ENCODE results near the gene EIF4EBP2.

The EIF4EBP2 gene

DNA sequence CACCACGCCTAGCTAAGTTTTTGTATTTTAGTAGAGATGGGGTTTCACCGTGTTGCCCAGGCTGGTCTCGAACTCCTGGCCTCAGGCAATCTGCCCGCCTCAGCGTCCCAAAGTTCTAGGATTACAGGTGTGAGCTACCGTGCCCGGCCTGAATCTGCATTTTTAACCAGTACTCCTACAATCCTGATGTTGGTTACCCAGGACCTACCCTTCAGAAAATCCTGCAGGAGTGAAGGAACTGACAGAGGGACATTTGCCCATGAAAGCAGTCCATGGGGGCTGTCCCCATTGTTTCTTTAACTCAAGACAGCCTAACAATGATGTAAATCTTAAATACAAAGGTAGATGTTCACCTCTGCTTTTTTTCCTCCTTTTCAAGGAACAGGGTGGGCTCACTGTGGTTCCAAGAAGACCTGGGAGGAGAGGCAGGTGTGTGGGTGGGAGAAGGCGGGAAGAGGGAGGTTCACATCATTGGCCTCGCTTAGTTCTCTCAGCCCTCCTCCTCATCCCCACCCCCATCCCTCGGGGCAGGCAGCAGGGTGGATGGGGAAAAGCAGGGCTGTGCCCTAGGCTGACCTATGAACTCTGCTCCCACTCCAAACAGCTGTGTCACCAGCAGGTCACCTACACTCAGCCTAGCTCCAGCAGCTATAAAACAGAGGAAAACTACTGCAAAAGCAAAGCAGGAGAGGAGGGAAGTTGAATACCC lies 35.0 kb upstream of the EIF4EBP2 start:
- H3K4me3 ChIP-seq (ENCODE audit: low read depth, low read length): no peak overlapping the region
- no peak for DNase-seq (ENCODE audit: low read depth)
- TF ChIP-seq, protein P1, sequence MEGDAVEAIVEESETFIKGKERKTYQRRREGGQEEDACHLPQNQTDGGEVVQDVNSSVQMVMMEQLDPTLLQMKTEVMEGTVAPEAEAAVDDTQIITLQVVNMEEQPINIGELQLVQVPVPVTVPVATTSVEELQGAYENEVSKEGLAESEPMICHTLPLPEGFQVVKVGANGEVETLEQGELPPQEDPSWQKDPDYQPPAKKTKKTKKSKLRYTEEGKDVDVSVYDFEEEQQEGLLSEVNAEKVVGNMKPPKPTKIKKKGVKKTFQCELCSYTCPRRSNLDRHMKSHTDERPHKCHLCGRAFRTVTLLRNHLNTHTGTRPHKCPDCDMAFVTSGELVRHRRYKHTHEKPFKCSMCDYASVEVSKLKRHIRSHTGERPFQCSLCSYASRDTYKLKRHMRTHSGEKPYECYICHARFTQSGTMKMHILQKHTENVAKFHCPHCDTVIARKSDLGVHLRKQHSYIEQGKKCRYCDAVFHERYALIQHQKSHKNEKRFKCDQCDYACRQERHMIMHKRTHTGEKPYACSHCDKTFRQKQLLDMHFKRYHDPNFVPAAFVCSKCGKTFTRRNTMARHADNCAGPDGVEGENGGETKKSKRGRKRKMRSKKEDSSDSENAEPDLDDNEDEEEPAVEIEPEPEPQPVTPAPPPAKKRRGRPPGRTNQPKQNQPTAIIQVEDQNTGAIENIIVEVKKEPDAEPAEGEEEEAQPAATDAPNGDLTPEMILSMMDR (IDR thresholded peaks at IDR 0.05; ENCODE audit: control insufficient read depth, extremely low read depth, insufficient read depth): no peak

DNA sequence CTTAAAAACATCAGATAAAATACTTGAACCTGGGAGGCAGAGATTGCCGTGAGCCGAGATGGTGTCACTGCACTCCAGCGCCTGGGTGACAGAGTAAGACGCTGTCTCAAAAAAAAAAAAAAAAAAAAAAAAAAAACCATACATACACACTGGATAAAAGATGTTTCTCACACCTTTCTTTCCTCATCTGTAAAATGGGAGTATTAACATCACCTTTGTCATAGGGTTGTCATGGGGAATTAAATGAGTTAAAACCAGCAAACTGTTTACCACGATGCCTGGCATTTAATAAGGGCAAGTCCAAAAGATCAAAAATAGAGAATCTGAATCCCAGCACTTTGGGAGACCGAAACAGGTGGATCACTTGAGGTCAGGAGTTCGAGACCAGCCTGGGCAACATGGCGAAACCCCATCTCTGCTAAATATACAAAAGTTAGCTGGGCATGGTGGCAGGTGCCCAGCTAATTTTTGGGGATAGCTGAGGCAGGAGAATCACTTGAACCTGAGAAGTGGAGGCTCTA lies 34.4 kb upstream of the EIF4EBP2 start:
- TF ChIP-seq, protein P1 (IDR thresholded peaks at IDR 0.05; ENCODE audit: control insufficient read depth, extremely low read depth, insufficient read depth): no peak
- no peak overlapping the region for H3K4me3 ChIP-seq (ENCODE audit: low read depth, low read length)
- no peak for DNase-seq (ENCODE audit: low read depth)

DNA sequence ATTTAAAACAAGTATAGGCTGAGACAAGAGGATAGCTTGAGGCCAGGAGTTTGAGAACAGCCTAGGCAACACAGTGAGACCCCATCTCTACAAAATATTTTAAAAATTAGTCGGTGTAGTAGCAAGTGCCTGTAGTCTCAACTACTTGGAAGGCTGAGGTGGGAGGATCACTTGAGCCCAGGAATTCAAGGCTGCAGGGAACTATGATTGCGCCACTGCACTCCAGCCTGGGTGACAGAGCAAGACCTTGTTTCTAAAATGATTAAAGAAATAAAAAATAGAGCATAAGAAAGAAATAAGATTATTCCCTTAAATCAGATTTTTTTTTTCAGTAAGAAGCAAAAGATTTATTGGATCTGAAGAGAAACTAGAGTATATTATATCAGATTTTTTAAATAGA lies 33.2 kb upstream of the EIF4EBP2 start:
- H3K4me3 ChIP-seq (ENCODE audit: low read depth, low read length): no peak overlapping the region
- DNase-seq (ENCODE audit: low read depth): no peak
- TF ChIP-seq, protein P1 (IDR thresholded peaks at IDR 0.05; ENCODE audit: control insufficient read depth, extremely low read depth, insufficient read depth): no peak

DNA sequence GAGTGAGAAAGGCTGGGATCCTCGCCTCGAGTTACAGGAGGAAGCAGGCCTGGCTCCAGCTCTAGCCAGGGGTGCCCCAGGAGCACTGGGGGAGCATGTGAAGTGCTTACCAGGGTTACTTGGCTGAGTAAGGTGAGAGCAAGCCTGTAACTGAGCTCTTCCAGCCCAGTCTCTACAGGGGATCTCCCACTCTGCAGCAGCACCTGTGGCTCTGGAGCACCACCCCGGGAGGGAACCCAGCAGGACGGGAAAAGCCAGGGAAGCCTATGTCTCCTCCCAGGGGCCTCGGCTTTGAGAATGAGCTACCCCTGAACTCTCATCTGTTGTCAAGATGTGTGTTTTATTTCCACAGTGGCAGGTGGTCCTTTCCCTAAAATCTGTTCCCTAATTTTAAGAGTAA lies 32.1 kb upstream of the EIF4EBP2 start:
- no peak for DNase-seq (ENCODE audit: low read depth)
- no peak overlapping the region for H3K4me3 ChIP-seq (ENCODE audit: low read depth, low read length)
- TF ChIP-seq, protein P1 (IDR thresholded peaks at IDR 0.05; ENCODE audit: control insufficient read depth, extremely low read depth, insufficient read depth): no peak

DNA sequence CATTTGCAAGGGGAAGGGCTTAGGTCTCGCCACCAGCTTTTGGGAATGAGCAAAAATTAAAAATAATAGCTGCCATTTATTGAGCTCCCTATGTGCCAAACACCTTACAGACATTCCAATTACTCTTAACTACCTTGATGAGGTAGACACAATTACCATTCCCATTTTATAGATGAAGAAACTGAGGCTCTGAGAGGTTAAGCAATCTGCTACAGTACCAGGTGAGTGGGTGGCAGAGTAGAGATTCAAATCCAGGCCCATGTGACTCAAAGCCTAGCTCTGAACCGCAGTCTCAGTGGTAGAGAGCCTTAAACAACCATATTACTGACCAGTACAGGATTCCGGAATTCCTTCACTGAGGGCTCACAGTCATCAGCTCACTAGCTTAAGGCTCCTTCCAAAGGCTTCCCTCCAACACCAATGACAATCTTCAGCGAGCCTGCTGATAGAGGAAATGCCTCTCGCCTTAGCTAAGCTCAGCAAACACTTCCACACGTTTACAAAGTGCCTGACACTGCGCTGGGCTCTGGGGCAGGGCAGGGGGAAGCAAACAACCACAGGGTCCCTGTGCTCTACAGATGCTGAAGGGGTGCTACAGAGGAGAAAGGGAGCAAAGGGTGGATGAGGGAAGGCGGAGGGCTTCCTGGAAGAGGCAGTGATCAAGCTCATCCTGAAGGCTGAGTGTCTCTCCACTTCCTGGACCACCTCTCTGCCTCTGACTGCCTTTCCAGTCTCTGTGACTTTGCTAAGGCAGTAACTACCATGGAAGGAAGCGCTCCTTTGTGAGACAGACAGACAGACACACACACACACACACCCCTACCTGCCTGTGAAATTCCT lies 28.9 kb upstream of the EIF4EBP2 start:
- DNase-seq (ENCODE audit: low read depth): no peak
- H3K4me3 ChIP-seq (ENCODE audit: low read depth, low read length): no peak overlapping the region
- TF ChIP-seq, protein P1 (IDR thresholded peaks at IDR 0.05; ENCODE audit: control insufficient read depth, extremely low read depth, insufficient read depth): no peak

DNA sequence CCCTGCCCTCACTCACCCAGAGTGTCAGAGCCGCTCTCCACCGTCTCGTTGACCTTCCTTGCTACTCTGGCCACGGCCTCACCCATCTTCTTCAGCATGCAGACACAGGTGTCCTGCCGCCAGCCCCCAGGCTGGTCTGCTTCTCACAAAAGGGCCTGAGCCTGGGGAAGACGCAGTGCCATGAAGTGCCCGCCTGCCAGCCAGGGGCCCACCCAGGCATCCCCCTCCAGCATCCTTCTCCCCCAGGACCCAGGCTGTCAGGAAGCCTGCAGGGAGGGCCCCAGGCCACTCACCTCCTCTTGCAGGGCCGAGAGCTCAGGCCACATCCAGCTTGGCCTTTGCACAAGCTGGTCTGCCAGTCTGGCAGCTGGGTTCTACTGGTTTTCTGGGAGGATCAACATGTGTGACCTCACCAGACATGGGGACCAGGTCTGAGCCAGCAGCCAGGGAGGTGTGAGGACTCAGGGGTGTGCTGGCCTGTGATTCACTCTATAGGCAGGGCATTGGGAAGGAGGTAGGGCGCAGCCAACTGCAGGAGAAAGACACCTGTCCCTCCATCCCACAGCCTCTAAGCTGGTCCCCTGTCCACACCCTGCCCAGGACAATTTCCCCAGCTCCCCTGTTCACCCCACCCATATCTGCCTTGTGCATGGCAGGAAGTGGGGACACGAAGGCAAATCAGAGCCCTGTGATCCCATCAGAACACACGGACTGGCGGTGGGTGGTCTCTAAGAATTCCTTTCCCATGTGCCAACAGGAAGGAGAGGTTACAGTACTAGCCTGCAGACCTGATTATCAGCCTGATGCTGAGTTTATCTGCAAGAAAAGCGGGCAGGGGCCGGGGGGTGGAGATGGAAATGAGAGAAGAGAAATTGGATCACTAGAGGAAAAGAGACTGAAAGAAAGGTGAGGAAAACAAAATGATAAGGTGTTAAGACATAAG lies 27.2 kb upstream of the EIF4EBP2 start:
- no peak for DNase-seq (ENCODE audit: low read depth)
- TF ChIP-seq, protein P1 (IDR thresholded peaks at IDR 0.05; ENCODE audit: control insufficient read depth, extremely low read depth, insufficient read depth): no peak
- no peak overlapping the region for H3K4me3 ChIP-seq (ENCODE audit: low read depth, low read length)

Measured in LNCaP clone FGC (cell line).